GM23338 (cell line): Measurements from ENCODE around the gene DOP1A. TPM values are rescaled to one million over a fixed set of nuclear protein-coding genes. Genes with fewer than 3 reads are reported as not detected.

ENCODE experiments used
- ATAC-seq: fragments of 200-7000 bp; cut with Tn5 transposase; 3 replicates; pipeline ENCODE4 v1.9.1; 2020
- DNase-seq: peaks from one replicate; pipeline ENCODE4 v3.0.0-alpha.2; 2015; ENCODE audit warnings: low spot score
- H2AFZ ChIP-seq: fragments of 200-600 bp; sonication (generic); 2 replicates; pipeline ENCODE4 v1.8.0; 2016; ENCODE audit warnings: antibody characterized with exemption, mild to moderate bottlenecking, moderate library complexity
- H3F3A ChIP-seq: fragments of 200-600 bp; sonication (generic); replicated peaks from 2 replicates; pipeline ENCODE4 v1.8.0; 2017; ENCODE audit warnings: antibody characterized with exemption, mixed run types, low read depth
- H3K27ac ChIP-seq: fragments of 200-600 bp; sonication (generic); 2 replicates; pipeline ENCODE4 v1.6.1; 2016; ENCODE audit warnings: low read depth
- H3K27me3 ChIP-seq: fragments of 200-600 bp; sonication (generic); 2 replicates; pipeline ENCODE4 v1.8.0; 2016; ENCODE audit warnings: mild to moderate bottlenecking, mixed run types, moderate library complexity; ENCODE audit not compliant: insufficient read depth
- H3K36me3 ChIP-seq: fragments of 200-600 bp; sonication (generic); 2 replicates; pipeline ENCODE4 v1.8.0; 2016; ENCODE audit warnings: mild to moderate bottlenecking; ENCODE audit not compliant: insufficient read depth
- H3K4me1 ChIP-seq: fragments of 200-600 bp; sonication (generic); 2 replicates; pipeline ENCODE4 v1.8.0; 2016; ENCODE audit warnings: mild to moderate bottlenecking, moderate library complexity; ENCODE audit not compliant: insufficient read depth
- H3K4me2 ChIP-seq: fragments of 200-600 bp; sonication (generic); 2 replicates; pipeline ENCODE4 v1.7.1; 2017; ENCODE audit warnings: mixed run types
- H3K4me3 ChIP-seq: fragments of 200-600 bp; sonication (generic); 2 replicates; pipeline ENCODE4 v1.6.1; 2016; ENCODE audit warnings: mixed run types
- H3K79me2 ChIP-seq: fragments of 200-600 bp; sonication (generic); replicated peaks from 2 replicates; pipeline ENCODE4 v1.8.0; 2017; ENCODE audit warnings: mild to moderate bottlenecking; ENCODE audit not compliant: insufficient read depth
- H3K9me2 ChIP-seq: fragments of 200-600 bp; sonication (generic); 2 replicates; pipeline ENCODE4 v1.8.0; 2017; ENCODE audit not compliant: insufficient read depth
- H4K20me1 ChIP-seq: fragments of 200-600 bp; sonication (generic); replicated peaks from 2 replicates; pipeline ENCODE4 v1.8.0; 2017; ENCODE audit warnings: mild to moderate bottlenecking; ENCODE audit not compliant: insufficient read depth
- H3K27ac Mint-ChIP-seq: 2 replicates; pipeline ENCODE4 v1.8.0; 2020; ENCODE audit warnings: inconsistent platforms, mild to moderate bottlenecking, moderate library complexity, mixed read lengths
- H3K27me3 Mint-ChIP-seq: 3 replicates; pipeline ENCODE4 v1.8.0; 2022; ENCODE audit warnings: low read depth, mild to moderate bottlenecking, moderate library complexity, mixed read lengths, inconsistent platforms; ENCODE audit not compliant: insufficient read depth, poor library complexity
- H3K36me3 Mint-ChIP-seq: 3 replicates; pipeline ENCODE4 v1.8.0; 2021; ENCODE audit warnings: low read depth, mild to moderate bottlenecking, inconsistent platforms, moderate library complexity, mixed read lengths
- H3K4me1 Mint-ChIP-seq: 3 replicates; pipeline ENCODE4 v1.8.0; 2020; ENCODE audit warnings: mild to moderate bottlenecking, inconsistent platforms, mixed read lengths
- H3K4me3 Mint-ChIP-seq: 3 replicates; pipeline ENCODE4 v1.8.0; 2021; ENCODE audit warnings: moderate library complexity, mild to moderate bottlenecking, inconsistent platforms, mixed read lengths
- H3K9me3 Mint-ChIP-seq: 3 replicates; pipeline ENCODE4 v1.8.0; 2020; ENCODE audit warnings: moderate library complexity, mild to moderate bottlenecking, inconsistent platforms, mixed read lengths
- CREB1 ChIP-seq: fragments of 250-450 bp; sonication (Bioruptor Pico); IDR thresholded peaks from 2 replicates; pipeline ENCODE4 v1.5.0; 2020; ENCODE audit warnings: low read depth, mild to moderate bottlenecking, moderate library complexity
- EZH2 ChIP-seq: fragments of 200-600 bp; sonication (generic); IDR thresholded peaks from one replicate; pipeline ENCODE4 v1.8.0; 2017; ENCODE audit warnings: antibody characterized with exemption, mild to moderate bottlenecking, low read depth; ENCODE audit not compliant: unreplicated experiment
- EZH2phosphoT487 ChIP-seq: fragments of 200-600 bp; sonication (generic); IDR thresholded peaks from one replicate; pipeline ENCODE4 v1.8.1; 2018; ENCODE audit warnings: antibody characterized with exemption; ENCODE audit not compliant: unreplicated experiment
- JUNB ChIP-seq: IDR thresholded peaks from one replicate; pipeline ENCODE4 v1.6.1; 2016; ENCODE audit warnings: antibody characterized with exemption; ENCODE audit not compliant: unreplicated experiment
- NANOG ChIP-seq: IDR thresholded peaks from 2 replicates; pipeline ENCODE4 v1.6.1; 2016; ENCODE audit warnings: antibody characterized with exemption, borderline replicate concordance
- POLR2AphosphoS5 ChIP-seq: IDR thresholded peaks from 2 replicates; pipeline ENCODE4 v1.6.1; 2016; ENCODE audit warnings: antibody characterized with exemption, low read depth
- STAT1 ChIP-seq: IDR thresholded peaks from one replicate; pipeline ENCODE4 v1.6.1; 2016; ENCODE audit warnings: antibody characterized with exemption; ENCODE audit not compliant: unreplicated experiment
- ZNF114 ChIP-seq: fragments of 250-450 bp; sonication (Bioruptor Pico); IDR thresholded peaks from 2 replicates; pipeline ENCODE4 v1.5.0; 2020; ENCODE audit warnings: mild to moderate bottlenecking, moderate library complexity
- ZNF331 ChIP-seq: fragments of 250-450 bp; sonication (Bioruptor Pico); IDR thresholded peaks from 2 replicates; pipeline ENCODE4 v1.5.0; 2020; ENCODE audit warnings: low read depth, mild to moderate bottlenecking, moderate library complexity
- polyA plus RNA-seq: library from polyadenylated mRNA; unstranded; fragments of >200 nt; fragmentation: Nextera tagmentation; extraction: Ambion mirVana; gene quantifications from 2 replicates; pipeline ENCODE4 v1.2.1, GENCODE V29; 2016
- total RNA-seq: library from RNA; depleted of rRNA; stranded (reverse); fragments of >200 nt; shearing (Covaris generic); gene quantifications from 2 replicates; pipeline ENCODE4 v1.2.3, GENCODE V29; 2014
- TF ChIP-seq, protein P1 (sequence below): IDR thresholded peaks from one replicate; pipeline ENCODE4 v1.6.1; 2018; ENCODE audit warnings: antibody characterized with exemption; ENCODE audit not compliant: unreplicated experiment
- TF ChIP-seq, protein P2 (sequence below): fragments of 250-450 bp; sonication (Bioruptor Pico); IDR thresholded peaks from 2 replicates; pipeline ENCODE4 v1.5.0; 2020; ENCODE audit warnings: mild to moderate bottlenecking, moderate library complexity
- TF ChIP-seq, protein P3 (sequence below), 2 experiments: fragments of 200-600 bp in 1 of 2; sonication (generic) in 1 of 2; conservative IDR thresholded peaks; 2 replicates each; pipeline versions ENCODE4 v1.5.1 to v1.6.1; 2016 to 2017; ENCODE audit warnings: antibody characterized with exemption in 2 of 2, low read depth in 2 of 2, mild to moderate bottlenecking in 2 of 2, moderate library complexity in 1 of 2
- TF ChIP-seq, protein P4 (sequence below): IDR thresholded peaks from 2 replicates; pipeline ENCODE4 v1.6.1; 2016; ENCODE audit warnings: antibody characterized with exemption

The DOP1A gene
- total and polyA plus RNA-seq, 2 experiments from 2014 or later: 3.9 to 18.6 TPM

DNA sequence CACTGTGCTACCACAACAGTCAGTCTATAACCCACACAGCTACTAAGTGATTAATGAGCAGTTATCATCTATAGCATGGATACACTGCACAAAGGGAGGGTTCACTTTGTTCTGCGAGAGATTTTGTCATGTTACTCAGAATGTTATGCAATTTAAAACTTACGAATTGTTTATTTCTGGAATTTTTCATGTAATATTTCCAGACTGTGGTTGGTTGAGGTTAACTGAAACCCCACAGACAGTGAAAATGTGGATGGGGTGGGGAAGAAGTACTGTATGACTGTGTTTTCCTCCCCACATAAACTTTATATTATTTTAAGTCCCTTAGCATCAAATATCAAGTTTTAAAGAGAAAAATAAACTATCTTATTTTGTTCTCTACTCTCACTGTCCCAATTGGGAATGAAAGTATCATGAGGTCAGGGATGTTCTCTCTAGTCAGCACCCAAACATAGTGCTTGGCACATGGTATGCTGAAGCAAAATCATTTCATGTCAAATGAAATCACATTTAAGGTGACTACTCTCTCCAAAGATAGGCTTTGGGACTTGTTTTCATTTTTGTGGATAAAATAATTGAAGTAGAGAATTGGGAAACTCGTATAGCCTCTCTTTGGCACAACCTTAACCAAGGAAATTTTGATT lies 25.4 kb downstream of the DOP1A start:
- DNase-seq (no peak), ATAC-seq (no peak)
- peaks cover 2% of the 10 kb centered on the region for H3K27me3 Mint-ChIP-seq
- H3K36me3 ChIP-seq: no peaks in the 10 kb centered on the region
- no peak overlapping the region for H2AFZ ChIP-seq
- TF ChIP-seq EZH2phosphoT487 (no peak), JUNB (no peak), POLR2AphosphoS5 (no peak), EZH2 (no peak), ZNF331 (CRISPR knock-in tag) (no peak), STAT1 (no peak), NANOG (no peak), CREB1 (CRISPR knock-in tag) (no peak), ZNF114 (no peak)
- TF ChIP-seq, protein P1, sequence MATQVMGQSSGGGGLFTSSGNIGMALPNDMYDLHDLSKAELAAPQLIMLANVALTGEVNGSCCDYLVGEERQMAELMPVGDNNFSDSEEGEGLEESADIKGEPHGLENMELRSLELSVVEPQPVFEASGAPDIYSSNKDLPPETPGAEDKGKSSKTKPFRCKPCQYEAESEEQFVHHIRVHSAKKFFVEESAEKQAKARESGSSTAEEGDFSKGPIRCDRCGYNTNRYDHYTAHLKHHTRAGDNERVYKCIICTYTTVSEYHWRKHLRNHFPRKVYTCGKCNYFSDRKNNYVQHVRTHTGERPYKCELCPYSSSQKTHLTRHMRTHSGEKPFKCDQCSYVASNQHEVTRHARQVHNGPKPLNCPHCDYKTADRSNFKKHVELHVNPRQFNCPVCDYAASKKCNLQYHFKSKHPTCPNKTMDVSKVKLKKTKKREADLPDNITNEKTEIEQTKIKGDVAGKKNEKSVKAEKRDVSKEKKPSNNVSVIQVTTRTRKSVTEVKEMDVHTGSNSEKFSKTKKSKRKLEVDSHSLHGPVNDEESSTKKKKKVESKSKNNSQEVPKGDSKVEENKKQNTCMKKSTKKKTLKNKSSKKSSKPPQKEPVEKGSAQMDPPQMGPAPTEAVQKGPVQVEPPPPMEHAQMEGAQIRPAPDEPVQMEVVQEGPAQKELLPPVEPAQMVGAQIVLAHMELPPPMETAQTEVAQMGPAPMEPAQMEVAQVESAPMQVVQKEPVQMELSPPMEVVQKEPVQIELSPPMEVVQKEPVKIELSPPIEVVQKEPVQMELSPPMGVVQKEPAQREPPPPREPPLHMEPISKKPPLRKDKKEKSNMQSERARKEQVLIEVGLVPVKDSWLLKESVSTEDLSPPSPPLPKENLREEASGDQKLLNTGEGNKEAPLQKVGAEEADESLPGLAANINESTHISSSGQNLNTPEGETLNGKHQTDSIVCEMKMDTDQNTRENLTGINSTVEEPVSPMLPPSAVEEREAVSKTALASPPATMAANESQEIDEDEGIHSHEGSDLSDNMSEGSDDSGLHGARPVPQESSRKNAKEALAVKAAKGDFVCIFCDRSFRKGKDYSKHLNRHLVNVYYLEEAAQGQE: no peak
- TF ChIP-seq, protein P2, sequence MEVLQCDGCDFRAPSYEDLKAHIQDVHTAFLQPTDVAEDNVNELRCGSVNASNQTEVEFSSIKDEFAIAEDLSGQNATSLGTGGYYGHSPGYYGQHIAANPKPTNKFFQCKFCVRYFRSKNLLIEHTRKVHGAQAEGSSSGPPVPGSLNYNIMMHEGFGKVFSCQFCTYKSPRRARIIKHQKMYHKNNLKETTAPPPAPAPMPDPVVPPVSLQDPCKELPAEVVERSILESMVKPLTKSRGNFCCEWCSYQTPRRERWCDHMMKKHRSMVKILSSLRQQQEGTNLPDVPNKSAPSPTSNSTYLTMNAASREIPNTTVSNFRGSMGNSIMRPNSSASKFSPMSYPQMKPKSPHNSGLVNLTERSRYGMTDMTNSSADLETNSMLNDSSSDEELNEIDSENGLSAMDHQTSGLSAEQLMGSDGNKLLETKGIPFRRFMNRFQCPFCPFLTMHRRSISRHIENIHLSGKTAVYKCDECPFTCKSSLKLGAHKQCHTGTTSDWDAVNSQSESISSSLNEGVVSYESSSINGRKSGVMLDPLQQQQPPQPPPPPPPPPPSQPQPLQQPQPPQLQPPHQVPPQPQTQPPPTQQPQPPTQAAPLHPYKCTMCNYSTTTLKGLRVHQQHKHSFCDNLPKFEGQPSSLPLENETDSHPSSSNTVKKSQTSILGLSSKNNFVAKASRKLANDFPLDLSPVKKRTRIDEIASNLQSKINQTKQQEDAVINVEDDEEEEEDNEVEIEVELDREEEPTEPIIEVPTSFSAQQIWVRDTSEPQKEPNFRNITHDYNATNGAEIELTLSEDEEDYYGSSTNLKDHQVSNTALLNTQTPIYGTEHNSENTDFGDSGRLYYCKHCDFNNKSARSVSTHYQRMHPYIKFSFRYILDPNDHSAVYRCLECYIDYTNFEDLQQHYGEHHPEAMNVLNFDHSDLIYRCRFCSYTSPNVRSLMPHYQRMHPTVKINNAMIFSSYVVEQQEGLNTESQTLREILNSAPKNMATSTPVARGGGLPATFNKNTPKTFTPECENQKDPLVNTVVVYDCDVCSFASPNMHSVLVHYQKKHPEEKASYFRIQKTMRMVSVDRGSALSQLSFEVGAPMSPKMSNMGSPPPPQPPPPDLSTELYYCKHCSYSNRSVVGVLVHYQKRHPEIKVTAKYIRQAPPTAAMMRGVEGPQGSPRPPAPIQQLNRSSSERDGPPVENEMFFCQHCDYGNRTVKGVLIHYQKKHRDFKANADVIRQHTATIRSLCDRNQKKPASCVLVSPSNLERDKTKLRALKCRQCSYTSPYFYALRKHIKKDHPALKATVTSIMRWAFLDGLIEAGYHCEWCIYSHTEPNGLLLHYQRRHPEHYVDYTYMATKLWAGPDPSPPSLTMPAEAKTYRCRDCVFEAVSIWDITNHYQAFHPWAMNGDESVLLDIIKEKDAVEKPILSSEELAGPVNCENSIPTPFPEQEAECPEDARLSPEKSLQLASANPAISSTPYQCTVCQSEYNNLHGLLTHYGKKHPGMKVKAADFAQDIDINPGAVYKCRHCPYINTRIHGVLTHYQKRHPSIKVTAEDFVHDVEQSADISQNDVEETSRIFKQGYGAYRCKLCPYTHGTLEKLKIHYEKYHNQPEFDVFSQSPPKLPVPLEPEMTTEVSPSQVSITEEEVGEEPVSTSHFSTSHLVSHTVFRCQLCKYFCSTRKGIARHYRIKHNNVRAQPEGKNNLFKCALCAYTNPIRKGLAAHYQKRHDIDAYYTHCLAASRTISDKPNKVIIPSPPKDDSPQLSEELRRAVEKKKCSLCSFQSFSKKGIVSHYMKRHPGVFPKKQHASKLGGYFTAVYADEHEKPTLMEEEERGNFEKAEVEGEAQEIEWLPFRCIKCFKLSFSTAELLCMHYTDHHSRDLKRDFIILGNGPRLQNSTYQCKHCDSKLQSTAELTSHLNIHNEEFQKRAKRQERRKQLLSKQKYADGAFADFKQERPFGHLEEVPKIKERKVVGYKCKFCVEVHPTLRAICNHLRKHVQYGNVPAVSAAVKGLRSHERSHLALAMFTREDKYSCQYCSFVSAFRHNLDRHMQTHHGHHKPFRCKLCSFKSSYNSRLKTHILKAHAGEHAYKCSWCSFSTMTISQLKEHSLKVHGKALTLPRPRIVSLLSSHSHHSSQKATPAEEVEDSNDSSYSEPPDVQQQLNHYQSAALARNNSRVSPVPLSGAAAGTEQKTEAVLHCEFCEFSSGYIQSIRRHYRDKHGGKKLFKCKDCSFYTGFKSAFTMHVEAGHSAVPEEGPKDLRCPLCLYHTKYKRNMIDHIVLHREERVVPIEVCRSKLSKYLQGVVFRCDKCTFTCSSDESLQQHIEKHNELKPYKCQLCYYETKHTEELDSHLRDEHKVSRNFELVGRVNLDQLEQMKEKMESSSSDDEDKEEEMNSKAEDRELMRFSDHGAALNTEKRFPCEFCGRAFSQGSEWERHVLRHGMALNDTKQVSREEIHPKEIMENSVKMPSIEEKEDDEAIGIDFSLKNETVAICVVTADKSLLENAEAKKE (CRISPR knock-in tag): no peak
- TF ChIP-seq, protein P3, sequence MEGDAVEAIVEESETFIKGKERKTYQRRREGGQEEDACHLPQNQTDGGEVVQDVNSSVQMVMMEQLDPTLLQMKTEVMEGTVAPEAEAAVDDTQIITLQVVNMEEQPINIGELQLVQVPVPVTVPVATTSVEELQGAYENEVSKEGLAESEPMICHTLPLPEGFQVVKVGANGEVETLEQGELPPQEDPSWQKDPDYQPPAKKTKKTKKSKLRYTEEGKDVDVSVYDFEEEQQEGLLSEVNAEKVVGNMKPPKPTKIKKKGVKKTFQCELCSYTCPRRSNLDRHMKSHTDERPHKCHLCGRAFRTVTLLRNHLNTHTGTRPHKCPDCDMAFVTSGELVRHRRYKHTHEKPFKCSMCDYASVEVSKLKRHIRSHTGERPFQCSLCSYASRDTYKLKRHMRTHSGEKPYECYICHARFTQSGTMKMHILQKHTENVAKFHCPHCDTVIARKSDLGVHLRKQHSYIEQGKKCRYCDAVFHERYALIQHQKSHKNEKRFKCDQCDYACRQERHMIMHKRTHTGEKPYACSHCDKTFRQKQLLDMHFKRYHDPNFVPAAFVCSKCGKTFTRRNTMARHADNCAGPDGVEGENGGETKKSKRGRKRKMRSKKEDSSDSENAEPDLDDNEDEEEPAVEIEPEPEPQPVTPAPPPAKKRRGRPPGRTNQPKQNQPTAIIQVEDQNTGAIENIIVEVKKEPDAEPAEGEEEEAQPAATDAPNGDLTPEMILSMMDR (conservative IDR thresholded peaks at IDR 0.05; ENCODE audit: low read depth in 2 of 2): no peak
- TF ChIP-seq, protein P4, sequence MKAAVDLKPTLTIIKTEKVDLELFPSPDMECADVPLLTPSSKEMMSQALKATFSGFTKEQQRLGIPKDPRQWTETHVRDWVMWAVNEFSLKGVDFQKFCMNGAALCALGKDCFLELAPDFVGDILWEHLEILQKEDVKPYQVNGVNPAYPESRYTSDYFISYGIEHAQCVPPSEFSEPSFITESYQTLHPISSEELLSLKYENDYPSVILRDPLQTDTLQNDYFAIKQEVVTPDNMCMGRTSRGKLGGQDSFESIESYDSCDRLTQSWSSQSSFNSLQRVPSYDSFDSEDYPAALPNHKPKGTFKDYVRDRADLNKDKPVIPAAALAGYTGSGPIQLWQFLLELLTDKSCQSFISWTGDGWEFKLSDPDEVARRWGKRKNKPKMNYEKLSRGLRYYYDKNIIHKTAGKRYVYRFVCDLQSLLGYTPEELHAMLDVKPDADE: no peak
- H3F3A ChIP-seq: no peaks in the 10 kb centered on the region
- H3K4me2 ChIP-seq: no peak overlapping the region
- no peak overlapping the region for H3K27ac Mint-ChIP-seq
- H3K36me3 Mint-ChIP-seq: peaks cover 3% of the 10 kb centered on the region; the same call in 2 of the 3 replicates
- peaks cover 32% of the 10 kb centered on the region for H3K79me2 ChIP-seq
- no peak overlapping the region for H3K4me3 Mint-ChIP-seq
- no peaks in the 10 kb centered on the region for H3K9me3 Mint-ChIP-seq
- H4K20me1 ChIP-seq: no peaks in the 10 kb centered on the region
- no peaks in the 10 kb centered on the region; the same call in 2 of the 3 replicates for H3K4me1 Mint-ChIP-seq
- H3K27ac ChIP-seq: no peak overlapping the region
- no peaks in the 10 kb centered on the region for H3K4me1 ChIP-seq
- no peaks in the 10 kb centered on the region for H3K9me2 ChIP-seq
- H3K4me3 ChIP-seq: no peak overlapping the region
- H3K27me3 ChIP-seq: no peaks in the 10 kb centered on the region
